ENCODE measurements around the gene CACNA1S.

Gene CACNA1S

DNA sequence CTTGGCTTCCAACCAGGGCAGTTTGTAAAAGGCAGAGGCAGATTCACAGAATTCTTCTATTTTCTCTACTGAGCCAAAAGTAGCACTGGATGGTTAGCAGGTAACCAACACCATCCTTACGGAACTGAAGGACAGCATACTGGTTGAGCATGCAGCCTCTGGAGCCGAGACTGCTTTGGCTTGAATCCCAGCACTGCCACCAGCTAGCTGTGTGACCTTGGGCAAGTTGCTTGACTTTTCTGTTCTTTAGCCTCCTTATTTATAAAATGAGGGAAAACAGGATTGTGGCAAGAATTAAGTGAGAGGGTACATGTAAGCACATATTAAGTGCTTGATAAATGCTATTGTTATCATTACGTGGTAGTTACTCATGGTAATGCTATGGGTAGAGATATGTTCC lies 19.5 kb downstream of the CACNA1S start:
- DNase-seq, result no peak

DNA sequence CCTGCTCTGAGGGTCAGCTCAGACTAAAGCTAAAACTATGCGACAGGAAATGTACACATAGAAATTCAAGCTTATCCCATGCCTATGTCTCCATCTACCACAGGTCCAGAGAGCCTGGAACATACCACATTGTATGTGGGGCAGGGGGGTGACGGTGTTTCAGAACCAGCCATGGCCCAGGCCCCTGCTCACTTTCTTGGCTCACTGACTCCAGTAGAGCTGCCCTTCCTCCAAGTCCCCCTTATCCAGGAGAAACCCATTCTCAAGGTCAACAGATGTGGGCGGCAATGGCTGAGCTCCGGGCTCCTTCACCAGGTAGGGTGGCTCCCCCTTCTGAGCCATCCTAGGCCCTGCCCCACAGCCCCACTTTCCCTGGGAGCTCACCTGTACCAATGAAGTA lies 21.0 kb downstream of the CACNA1S start:
- no peak for DNase-seq

DNA sequence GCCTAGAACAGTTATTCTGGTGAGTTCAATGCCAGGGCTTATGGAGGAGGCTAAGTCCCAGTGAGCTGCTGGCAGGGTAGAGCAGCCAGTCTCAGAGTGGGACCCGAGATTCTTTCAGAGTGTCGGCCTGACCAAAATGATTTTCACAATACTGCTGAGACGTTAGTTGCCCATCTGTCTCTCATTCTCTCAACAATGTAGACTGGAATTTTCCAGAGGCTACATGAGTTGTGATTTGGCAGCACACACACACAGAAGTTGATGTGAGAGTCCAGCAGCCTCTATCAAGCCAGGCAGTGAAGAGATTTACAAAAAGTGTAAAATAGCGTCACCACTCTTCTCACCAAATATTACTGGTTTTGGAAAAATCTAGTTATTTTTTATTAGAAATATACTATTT lies 21.7 kb downstream of the CACNA1S start:
- no peak for DNase-seq

DNA sequence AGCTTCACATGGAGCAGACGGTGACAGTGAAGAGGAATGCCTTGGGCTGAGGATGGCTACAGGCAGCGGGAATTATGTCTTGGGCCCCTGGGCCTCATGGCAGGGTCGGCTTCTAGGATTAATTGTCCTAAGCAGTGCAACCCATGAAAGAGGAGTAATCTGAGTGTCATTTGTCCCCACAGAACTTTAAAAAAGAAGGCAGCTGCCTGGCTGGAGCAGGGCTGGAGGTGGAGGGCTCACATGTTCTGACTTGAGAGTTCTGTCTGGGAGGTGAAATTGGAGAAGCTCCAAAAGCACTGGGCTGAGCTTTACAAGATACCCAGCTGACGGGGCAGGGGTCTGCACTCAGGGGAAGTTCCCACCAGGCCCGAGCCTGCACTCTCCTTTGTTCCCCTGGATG lies 22.6 kb downstream of the CACNA1S start:
- DNase-seq, result no peak

DNA sequence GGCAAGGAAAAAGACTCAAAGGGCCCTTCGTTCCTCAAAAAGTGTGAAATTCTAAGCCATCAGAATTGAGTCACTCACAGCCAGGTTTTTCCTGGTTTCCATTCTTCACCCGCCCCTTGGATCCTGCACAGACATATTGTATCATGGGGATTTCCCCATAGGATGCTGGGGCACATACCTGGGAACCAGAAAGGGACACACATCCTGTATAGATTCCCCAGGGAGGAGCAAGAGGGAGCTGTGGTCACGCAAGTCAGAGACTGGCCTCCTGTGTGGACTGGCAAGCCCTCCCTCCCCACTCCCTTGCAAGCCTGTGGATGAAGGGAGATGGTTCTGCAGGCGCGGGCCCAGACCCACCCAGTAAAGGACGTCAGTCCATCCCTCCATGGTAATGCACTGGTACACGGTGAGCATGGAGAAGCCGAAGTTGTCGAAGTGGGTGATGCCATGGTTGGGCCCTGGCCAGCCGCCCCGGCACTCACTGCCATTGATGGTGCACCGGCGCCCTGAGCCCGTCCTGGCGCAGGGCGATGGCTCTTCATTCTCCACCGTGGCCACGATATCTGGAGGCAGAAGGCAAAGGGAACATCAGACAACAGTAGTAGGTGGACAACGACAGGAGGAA lies 23.2 kb downstream of the CACNA1S start:
- no peak for DNase-seq

DNA sequence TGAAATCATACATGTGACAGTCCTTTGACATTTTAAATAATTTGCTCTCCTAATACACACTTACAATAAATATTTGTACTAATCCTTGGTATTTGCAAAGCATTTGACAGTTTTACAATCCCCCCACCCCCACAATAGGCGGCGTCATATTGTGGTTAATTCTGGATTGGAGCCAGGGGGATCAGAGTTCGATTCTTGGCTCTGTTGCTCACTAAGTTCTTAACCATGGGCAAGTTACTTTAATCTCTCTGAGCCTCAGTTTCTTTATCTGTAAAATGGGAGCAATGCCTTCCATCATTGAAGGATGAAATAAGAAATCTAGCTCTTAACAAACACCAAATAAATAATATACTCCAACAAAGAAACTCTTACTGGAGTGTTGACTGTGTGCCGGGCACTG lies 23.8 kb downstream of the CACNA1S start:
- DNase-seq, result no peak

DNA sequence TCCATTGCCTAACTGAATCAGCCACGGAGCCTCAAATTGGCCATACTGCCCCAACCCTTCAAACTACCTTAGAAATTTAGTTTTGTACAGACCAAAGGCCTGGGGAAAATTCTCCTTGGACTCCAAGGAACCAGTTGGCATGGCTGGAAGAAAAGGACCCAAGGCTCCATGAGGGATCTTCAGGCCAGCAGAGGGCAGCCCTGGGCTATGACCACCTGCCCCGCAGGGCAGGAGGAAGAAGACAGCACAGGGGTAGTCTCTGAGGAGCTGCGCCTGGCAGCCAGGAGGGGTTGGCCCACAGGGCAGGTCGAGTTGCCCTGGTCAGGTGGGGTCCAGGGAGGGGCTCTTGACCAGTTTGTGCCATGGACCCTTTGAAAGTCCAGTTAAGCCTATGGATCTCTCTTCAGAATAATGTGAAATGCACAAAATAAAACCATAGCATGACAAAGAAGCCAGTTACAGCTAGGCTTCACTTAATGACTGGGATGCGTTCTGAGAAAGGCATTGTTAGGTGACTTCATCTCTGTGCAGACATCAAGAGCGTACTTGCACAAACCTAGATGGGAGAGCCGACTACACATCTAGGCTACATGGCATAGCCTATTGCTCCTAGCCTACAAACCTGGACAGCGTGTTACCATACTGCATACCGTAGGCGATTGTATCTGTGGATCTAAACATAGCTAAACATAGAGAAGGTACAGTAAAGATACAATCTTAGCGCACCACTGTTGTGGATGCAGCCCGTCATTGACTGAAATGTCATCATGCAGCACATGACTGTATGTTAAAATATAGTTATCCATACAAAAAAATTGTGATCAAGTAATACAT lies 26.1 kb downstream of the CACNA1S start:
- DNase-seq, result peak; percentile 35 to 60

DNA sequence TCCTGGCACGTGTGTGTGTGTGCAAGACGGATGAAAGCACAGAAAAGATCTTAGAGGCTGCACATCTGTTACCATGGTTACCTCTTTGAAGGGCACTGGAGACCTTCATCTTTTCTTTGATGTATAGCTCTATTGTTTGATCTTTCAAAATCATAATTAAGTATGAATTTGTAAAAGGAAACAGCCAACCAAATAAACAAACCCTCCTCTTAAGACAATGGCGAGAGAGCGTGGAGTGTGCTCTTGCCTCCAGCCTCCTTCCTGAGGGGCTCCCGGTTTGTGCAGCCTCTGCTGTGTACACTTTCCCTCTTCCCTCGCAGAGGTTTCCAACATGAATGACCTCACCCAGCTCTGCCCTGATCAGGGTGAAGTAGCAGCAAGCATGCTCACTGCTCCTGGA lies 27.9 kb downstream of the CACNA1S start:
- peak in 1 of 2 experiments; percentile 35 for DNase-seq

DNA sequence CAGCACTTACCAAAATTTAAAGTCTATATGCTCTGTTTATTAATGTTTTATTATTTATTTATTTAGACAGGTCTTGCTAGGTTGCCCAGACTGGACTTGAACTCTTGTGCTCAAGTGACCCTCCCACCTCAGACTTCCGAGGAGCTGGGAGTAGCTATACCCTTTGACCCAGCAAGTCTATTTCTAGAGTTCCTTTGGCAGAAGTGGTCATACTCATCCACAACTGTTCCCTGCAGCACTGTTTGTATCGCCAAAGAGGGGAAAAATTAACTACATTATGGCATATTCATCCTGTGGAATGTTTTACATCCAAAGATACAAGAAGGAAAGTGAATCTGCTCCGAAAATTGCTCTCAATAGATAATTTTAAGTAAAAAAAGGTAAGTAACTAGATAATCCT lies 28.5 kb downstream of the CACNA1S start:
- DNase-seq, result no peak

DNA sequence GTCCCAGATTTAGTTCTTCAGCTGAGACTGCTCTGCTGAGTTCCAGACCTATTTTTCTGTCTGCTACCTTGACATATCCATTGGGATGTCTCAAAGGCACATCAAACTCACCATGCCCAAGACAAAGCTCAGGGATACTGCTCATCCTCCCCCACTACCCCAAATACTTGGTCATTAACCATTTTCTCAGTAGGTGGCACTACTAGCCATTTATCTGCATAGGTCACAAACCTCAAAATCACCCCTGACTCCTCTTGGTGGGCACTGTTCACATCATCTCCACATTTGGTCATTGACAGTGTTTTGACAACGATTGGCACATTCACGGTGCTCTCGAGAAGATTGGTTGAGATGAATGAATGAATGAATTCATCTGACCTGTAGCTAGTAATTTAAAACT lies 32.1 kb downstream of the CACNA1S start:
- no peak for DNase-seq

DNA sequence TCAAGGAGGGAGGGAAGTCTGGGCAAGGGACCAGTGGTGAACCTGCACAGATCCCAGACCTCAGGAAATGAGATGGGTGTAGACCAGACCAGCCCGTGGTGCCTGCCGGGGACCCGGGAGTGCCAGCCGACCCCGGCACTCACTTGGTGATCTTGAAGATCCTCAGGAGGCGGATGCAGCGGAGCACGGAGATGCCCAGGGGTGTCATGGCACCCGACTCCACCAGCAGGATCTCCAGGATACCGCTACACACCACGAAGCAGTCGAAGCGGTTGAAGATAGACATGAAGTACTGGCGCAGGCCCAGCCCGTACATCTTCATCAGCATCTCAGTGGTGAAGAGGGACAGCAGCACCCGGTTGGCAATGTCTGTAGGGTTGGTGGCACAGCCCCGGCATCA lies 34.5 kb downstream of the CACNA1S start:
- no peak for DNase-seq

DNA sequence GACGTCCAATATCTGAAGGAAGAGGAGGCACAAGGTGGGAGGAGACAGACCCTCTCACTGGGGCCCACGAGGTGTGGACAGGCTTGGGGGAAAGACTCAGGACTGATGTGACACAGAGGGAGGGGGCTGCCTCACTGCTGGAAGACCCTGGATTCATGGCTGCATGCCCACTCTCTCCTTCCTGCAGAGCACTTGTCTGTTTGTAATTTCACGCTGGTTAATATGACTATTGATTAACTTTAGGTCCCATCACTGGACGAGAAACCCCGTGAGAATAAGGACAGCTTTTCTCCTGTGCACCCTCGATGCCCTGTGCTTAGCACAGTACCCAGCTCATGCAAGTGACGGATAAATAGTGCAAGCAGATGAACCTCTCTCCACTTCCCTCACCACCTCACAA lies 35.1 kb downstream of the CACNA1S start:
- no peak for DNase-seq

DNA sequence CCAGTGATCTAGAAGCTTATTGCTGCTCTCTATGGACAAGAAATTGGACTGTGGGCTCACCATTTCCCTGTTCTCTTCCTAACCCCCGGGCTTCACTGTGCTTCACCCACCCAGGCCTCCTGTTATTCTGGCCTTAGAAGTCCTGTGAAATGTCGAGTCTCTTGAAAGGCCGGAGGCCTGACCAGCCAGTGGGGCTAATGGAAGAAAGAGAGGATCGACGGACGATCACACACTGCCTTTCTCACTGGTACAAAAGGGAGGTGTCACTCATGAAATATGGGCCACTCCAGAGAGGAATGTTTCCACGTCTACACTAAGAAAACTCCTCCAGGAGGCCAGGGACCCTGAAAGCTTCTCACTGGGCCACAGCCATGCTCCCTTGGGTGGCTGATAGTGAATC lies 36.1 kb downstream of the CACNA1S start:
- DNase-seq, result no peak

DNA sequence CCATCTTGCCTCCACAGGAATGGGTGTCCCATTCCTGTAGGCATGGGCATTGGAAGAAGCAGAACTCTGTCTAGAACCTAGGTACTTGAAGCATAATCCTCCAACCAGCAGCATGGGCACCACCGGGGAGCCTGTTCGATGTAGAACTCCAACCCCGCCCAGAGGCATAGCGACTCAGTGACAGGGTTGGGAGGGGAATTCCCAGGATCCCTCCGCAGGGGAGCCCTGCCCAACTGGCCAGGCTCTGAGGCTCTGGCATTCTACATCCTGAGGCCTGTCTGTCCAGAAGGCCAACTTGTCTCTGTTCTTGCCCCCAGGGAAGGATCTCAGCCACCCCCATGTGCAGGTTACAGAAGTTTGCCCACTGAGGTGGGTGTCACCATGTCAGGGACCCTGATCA lies 38.2 kb downstream of the CACNA1S start:
- no peak for DNase-seq

DNA sequence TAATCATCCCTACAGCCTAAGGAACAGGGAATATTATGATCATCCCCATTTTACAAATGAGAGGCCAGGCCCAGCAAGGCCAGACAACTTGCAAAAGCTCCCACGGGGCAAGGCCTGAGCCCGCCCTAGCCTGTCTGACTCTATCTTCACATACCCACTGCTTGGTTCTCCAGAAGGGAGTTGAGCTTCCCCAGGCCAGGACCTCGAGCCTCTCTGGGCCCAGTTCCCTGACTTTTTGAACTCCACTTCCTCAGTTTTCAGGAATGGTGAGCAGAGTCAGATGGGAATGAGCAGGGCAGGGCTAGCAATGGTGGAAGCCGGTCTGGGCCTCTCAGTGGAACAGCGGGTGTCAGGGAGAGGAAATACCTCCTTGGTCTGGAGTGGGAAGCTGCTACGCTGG lies 39.3 kb downstream of the CACNA1S start:
- no peak for DNase-seq

DNA sequence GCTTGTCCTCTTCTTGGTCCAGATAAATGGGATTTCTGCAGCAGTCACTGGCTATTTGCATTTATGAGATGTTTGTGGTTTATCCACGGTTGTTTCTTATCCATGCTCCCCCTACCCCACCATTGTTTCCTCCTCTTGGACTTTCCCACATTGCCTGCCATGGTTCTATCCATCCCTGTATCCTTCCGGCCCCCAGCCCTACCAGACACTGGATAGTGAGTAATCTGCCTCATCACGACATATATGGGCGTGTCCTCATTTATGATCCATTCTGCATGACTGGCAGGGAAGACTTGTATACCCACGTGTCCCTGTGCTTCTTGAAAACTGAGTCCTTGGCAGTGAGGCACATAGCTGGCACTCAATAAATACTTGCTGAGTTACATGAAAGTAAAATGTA lies 40.1 kb downstream of the CACNA1S start:
- no peak for DNase-seq

DNA sequence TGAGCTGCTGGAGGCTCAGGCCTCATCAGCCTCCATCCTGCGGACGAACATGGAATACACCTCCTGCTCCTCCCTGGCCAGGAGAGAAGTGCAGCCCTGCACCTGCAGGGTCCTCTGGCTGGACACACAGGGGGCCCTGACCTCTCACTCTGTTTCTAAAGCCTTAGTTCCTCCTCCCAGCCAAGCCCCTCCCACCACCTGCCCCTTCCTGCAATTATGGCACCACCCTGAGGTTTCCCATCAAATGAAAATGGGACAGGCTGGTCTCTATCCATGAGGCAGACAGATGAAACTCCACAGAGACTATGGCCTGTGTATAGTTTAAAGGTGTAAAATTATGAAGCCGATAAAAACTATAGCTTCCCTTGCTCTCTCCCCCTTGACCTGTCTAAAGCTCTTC lies 42.6 kb downstream of the CACNA1S start:
- DNase-seq, result no peak

DNA sequence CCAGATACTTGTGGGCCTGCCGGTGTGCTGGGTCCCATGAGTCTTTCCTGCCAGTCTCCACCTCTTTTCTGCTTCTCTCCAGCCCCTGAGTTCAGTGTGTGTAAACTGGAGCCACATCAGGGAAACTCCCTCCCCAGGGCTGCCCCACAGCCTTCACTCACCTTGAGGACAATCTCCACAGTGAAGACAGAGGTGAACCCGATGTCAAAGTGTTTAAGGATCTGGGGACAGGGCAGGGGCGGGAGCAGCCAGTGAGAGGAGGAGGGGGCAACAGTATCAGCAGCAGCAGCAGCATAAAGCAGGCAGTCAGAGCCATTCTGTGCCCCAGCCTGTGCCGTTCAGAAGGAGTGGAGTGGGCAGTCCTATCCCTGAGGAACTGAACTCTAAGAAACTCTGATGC lies 43.2 kb downstream of the CACNA1S start:
- no peak for DNase-seq

DNA sequence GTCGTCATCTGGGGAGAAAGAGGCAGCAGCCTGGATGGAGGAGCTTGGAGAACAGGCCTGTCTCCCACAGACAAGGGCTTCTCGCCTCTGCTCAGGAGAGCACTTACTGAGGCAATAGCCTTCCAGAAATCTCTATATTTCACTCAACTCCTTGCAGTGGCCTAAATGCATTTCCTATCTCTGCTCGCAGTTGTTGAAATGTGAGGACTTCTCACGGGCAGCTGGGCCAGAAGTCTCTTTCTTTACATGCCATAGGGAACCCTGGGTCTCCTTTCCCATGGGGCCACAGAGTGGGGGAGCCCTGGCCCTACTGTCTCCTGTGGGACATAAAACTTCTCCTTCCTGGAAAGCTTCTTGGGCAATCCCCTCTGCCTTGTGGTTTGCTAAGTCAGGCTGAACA lies 45.2 kb downstream of the CACNA1S start:
- no peak for DNase-seq

DNA sequence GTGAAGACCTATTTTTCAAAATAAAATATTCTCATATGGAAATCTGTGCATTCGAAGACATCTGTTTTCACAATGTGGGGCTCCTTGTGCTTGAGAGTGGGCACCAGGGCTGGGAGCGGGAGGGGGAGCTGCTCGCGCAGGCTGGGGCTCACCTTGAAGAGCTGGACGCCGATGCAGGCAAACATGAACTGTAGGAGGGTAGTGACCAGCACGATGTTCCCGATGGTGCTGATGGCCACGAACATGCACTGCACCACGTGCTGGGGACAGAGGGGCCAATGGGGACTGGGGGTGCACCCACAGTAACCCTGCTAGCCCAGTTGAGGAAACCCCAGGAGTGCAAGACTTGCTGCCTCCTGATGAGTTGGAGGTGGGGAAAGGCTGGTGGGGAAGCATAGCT lies 46.5 kb downstream of the CACNA1S start:
- DNase-seq, result no peak

DNA sequence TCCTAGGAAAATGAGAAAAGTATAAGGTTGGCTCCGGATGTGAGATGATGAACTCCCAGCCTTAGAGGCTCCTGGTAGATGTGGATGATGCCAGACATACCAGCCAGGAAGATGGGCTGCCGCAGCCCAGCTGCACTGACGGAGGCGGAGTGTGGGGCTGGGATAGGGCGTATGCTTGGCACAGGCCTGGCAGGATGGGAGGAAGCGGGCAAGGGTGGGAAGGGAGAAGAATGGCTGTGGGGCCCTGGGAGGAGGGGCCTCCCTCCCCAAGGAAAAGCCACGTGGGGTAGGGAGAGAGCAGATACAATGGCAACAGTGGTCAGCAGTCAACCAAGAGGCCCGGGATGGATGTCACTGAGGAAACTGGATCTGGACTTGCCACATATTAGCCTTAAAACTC lies 47.4 kb downstream of the CACNA1S start:
- no peak for DNase-seq

DNA sequence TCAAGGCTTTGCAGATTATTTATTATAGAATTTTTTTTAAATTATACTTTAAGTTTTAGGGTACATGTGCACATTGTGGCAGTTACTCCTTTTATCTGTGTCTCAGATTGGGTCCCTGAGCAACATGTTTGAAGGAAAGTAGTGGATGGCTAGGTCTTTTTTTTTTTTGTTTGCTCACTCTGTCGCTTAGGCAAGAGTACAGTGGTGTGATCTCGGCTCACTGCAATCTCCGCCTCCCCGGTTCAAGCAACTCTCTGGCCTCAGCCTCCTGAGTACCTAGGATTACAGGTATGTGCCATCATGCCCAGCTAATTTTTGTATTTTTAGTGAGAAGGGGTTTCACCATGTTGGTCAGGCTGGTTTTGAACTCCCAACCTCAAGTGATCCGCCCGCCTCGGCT lies 49.1 kb downstream of the CACNA1S start:
- no peak for DNase-seq

DNA sequence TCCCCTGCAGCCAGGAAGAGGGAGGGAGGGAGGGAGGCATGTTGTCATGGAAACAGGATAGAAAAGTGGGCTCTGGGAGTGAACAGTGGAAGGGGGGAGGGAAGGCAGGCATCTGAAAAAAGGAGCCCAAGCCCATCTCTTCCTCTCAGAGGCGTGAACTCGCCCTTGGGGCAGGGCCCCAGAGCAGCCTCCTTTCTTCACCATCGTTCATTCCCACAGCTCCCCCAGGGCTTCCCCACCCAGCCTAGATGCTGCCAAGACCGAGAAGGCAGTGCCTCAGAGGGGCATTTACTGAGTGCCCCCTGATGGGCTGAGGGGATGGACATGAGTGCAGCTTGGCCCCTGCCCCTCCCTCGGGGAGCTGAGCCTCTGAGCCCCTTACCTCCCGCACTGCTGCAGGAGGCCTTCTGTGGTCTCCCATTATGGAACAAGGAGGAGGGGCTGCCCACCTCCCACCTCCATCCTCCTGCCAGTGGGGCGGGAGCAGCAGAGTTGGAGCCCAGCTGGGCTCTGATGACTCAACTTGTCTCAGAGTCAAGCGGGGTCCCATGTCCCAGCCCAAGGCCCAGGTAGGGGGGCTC lies 49.6 kb downstream of the CACNA1S start:
- no peak for DNase-seq

DNA sequence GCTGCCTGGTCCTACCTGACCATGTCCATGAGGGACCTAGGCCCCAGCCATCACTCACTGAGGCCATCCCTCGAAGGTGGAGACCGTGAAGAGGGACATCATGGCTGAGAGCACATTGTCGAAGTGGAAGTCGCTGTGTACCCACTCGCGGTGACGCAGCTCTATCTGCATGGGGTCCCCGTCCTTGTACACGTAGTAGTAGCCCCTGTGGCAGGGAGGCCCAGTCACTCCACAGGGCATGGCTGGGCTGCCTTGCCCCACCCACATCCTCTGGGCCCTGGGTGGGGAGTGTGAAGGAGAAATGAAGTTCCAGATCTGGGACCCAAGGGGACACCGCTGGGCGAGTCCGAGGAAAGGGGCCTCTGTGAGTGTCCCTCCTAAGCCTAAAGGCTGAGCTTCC lies 50.3 kb downstream of the CACNA1S start:
- DNase-seq, result no peak

DNA sequence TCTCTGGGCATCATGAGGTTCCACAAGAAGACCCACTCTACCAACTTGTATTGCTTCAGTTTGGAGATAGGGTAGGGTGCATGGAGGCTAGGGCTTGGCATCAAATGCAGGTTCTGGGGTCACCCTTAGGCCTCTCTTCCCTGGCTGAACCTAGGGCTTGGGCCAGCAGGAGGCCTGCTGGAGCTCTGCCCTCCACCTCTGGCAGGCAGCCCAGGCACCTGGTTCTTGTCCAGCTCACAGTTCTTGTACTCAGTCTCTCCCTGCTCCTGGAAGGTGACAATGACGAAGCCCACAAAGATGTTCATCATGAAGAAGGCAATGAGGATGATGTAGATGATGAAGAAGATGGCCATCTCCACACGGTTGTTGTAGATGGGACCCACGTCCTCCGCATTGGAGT lies 51.2 kb downstream of the CACNA1S start:
- DNase-seq, result no peak

All from NCI-H524 (cell line).